ENCODE data around the gene LSAMP. TPM values are rescaled to one million over a fixed set of nuclear protein-coding genes. Genes with fewer than 3 reads are reported as not detected.

The LSAMP gene
- total RNA-seq, 1 experiment from 2014 or later, result 0.90 TPM

DNA sequence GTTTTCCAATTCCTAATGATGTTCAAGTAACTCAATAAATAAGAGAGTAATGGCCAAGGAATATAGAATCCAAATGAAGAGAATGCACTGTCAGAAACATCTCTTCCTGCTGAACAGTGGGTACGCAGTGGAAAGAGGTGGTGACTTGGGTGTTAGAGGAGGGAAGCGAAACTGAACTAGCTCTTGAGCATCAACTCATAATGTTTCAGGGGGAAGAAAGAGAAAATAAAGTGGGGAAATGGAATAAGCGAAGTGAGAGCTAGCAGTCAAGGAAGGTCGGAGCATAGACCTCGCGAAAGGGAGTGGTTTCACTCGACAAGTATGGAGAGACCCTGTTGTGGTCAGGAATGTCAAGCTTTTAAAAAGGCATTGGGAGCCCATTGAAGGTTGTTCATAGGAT is 512.5 kb downstream of the LSAMP start:
- peaks cover 4 to 12% of the 10 kb centered on the region in 2 experiments; a peak in 3 of 4 replicates for H3K4me1 Mint-ChIP-seq
- H2BK5ac ChIP-seq (ENCODE audit: insufficient read length, low read length), result no peak overlapping the region
- no peak overlapping the region for H2BK12ac ChIP-seq (ENCODE audit: insufficient read length, low read depth, low read length)
- no peak overlapping the region for H4K91ac ChIP-seq (ENCODE audit: insufficient read length, low read depth, low read length)
- no peak overlapping the region for H3K18ac ChIP-seq (ENCODE audit: insufficient read length, low read depth, low read length)
- H3K56ac ChIP-seq (ENCODE audit: insufficient read length, low read depth, low read length), result no peak overlapping the region
- H3K27me3 Mint-ChIP-seq (ENCODE audit: low read depth), result no peaks in the 10 kb centered on the region
- no peaks in the 10 kb centered on the region for H3K4me1 ChIP-seq (ENCODE audit: insufficient read depth, low read length)
- no peaks in the 10 kb centered on the region for H3K9me3 ChIP-seq (ENCODE audit: control insufficient read depth, low read depth, low read length)
- no peak overlapping the region for H4K8ac ChIP-seq (replicated peaks; ENCODE audit: insufficient read length, low read depth, low read length)
- TF ChIP-seq, protein P1, sequence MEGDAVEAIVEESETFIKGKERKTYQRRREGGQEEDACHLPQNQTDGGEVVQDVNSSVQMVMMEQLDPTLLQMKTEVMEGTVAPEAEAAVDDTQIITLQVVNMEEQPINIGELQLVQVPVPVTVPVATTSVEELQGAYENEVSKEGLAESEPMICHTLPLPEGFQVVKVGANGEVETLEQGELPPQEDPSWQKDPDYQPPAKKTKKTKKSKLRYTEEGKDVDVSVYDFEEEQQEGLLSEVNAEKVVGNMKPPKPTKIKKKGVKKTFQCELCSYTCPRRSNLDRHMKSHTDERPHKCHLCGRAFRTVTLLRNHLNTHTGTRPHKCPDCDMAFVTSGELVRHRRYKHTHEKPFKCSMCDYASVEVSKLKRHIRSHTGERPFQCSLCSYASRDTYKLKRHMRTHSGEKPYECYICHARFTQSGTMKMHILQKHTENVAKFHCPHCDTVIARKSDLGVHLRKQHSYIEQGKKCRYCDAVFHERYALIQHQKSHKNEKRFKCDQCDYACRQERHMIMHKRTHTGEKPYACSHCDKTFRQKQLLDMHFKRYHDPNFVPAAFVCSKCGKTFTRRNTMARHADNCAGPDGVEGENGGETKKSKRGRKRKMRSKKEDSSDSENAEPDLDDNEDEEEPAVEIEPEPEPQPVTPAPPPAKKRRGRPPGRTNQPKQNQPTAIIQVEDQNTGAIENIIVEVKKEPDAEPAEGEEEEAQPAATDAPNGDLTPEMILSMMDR (conservative IDR thresholded peaks at IDR 0.05), result no peak
- no peaks in the 10 kb centered on the region for H3K9me3 Mint-ChIP-seq
- DNase-seq, result no peak
- H3K9ac ChIP-seq (ENCODE audit: extremely low read depth, insufficient read length, low read length), result no peak overlapping the region
- H3K4me2 ChIP-seq (ENCODE audit: insufficient read depth, insufficient read length, low read length), result no peak overlapping the region
- no peak overlapping the region for H2BK15ac ChIP-seq (ENCODE audit: low read depth, low read length)
- no peak overlapping the region for H2AFZ ChIP-seq (ENCODE audit: low read length)
- H3K27me3 ChIP-seq (ENCODE audit: insufficient read depth, low read length), result no peaks in the 10 kb centered on the region
- H3K4ac ChIP-seq (ENCODE audit: low read depth, low read length), result no peak overlapping the region
- H2BK20ac ChIP-seq (ENCODE audit: low read depth, low read length, poor library complexity, severe bottlenecking), result no peak overlapping the region
- no peak overlapping the region for H3K14ac ChIP-seq (ENCODE audit: insufficient read depth, low read length)
- H3K27ac Mint-ChIP-seq, result no peak overlapping the region
- H3K4me3 Mint-ChIP-seq, result no peak overlapping the region
- H2BK120ac ChIP-seq (ENCODE audit: low read depth, low read length, poor library complexity, severe bottlenecking), result no peak overlapping the region
- no peak overlapping the region for H3K23ac ChIP-seq (ENCODE audit: insufficient read length, low read depth, low read length)
- no CpG with 5 or more reads among the region's 7 CpGs for WGBS (ENCODE audit: extremely low coverage, insufficient read length, low lambda C conversion rate)
- no peak overlapping the region for H3K27ac ChIP-seq (ENCODE audit: insufficient read length, low read depth, low read length)
- H3K79me1 ChIP-seq (ENCODE audit: insufficient read depth, low read depth, low read length, poor library complexity, severe bottlenecking), result no peaks in the 10 kb centered on the region
- no peak overlapping the region for H3T11ph ChIP-seq (ENCODE audit: low read length)
- no peaks in the 10 kb centered on the region for H4K20me1 ChIP-seq (ENCODE audit: control insufficient read depth, insufficient read depth, insufficient read length)
- H3K23me2 ChIP-seq (ENCODE audit: insufficient read length, low read depth, low read length, poor library complexity, severe bottlenecking), result no peaks in the 10 kb centered on the region
- H2AK5ac ChIP-seq (ENCODE audit: insufficient read length, low read length), result no peak overlapping the region
- no peak overlapping the region for H4K5ac ChIP-seq (ENCODE audit: insufficient read length, low read depth, low read length)
- H3K79me2 ChIP-seq (ENCODE audit: insufficient read depth, low read length), result no peaks in the 10 kb centered on the region
- no peaks in the 10 kb centered on the region for H3K36me3 Mint-ChIP-seq (ENCODE audit: insufficient read depth in 1 of 3, low read depth in 3 of 3)
